Astrocyte (in vitro differentiated cells and primary cell): ENCODE results near the gene SPIRE1. TPM values are rescaled to one million over a fixed set of nuclear protein-coding genes. Genes with fewer than 3 reads are reported as not detected.

Experiments used
- DNase-seq: peaks from one replicate; pipeline ENCODE4 v3.0.0-alpha.2; 2010; ENCODE audit warnings: low read depth
- FAIRE-seq: peaks from 2 replicates; lab custom pipeline; 2011; peaks lifted over from hg19 to GRCh38; lab: Jason Lieb, UNC
- H2AFZ ChIP-seq: 2 replicates; pipeline ENCODE4 v1.6.0; 2012; ENCODE audit warnings: low read depth, low read length, inconsistent platforms
- H3K27ac ChIP-seq: 2 replicates; pipeline ENCODE4 v1.5.1; 2011; ENCODE audit warnings: low read depth, low read length, inconsistent platforms
- H3K27me3 ChIP-seq: 2 replicates; pipeline ENCODE4 v1.6.0; 2011; ENCODE audit warnings: low read length, inconsistent platforms; ENCODE audit not compliant: insufficient read depth
- H3K36me3 ChIP-seq: 2 replicates; pipeline ENCODE4 v1.5.1; 2011; ENCODE audit warnings: low read length, inconsistent platforms; ENCODE audit not compliant: insufficient read depth
- H3K4me1 ChIP-seq: 2 replicates; pipeline ENCODE4 v1.5.1; 2011; ENCODE audit warnings: low read length, inconsistent platforms; ENCODE audit not compliant: insufficient read depth
- H3K4me2 ChIP-seq: 2 replicates; pipeline ENCODE4 v1.6.0; 2012; ENCODE audit warnings: low read length, inconsistent platforms
- H3K4me3 ChIP-seq: 2 replicates; pipeline ENCODE4 v1.5.1; 2011; ENCODE audit warnings: low read depth, mild to moderate bottlenecking, low read length, inconsistent platforms; ENCODE audit not compliant: insufficient read depth
- H3K79me2 ChIP-seq: 2 replicates; pipeline ENCODE4 v1.6.0; 2012; ENCODE audit warnings: mild to moderate bottlenecking, low read length, inconsistent platforms; ENCODE audit not compliant: insufficient read depth
- H3K9ac ChIP-seq: 2 replicates; pipeline ENCODE4 v1.6.0; 2012; ENCODE audit warnings: mild to moderate bottlenecking, low read length, inconsistent platforms
- H3K9me3 ChIP-seq: 2 replicates; pipeline ENCODE4 v1.5.1; 2012; ENCODE audit warnings: low read depth, mild to moderate bottlenecking, low read length, inconsistent platforms; ENCODE audit not compliant: insufficient read depth
- H4K20me1 ChIP-seq: 2 replicates; pipeline ENCODE4 v1.6.0; 2012; ENCODE audit warnings: low read length, inconsistent platforms; ENCODE audit not compliant: insufficient read depth
- H3K27ac Mint-ChIP-seq: one replicate; pipeline ENCODE4 v1.8.0; 2021; ENCODE audit warnings: mild to moderate bottlenecking, mixed read lengths; ENCODE audit not compliant: unreplicated experiment
- H3K27me3 Mint-ChIP-seq: one replicate; pipeline ENCODE4 v1.8.0; 2021; ENCODE audit warnings: low read depth, mixed read lengths; ENCODE audit not compliant: unreplicated experiment
- H3K36me3 Mint-ChIP-seq: one replicate; pipeline ENCODE4 v1.8.0; 2021; ENCODE audit warnings: low read depth, mixed read lengths; ENCODE audit not compliant: unreplicated experiment
- H3K4me1 Mint-ChIP-seq: one replicate; pipeline ENCODE4 v1.8.0; 2021; ENCODE audit warnings: low read depth, mixed read lengths; ENCODE audit not compliant: unreplicated experiment
- H3K4me3 Mint-ChIP-seq: one replicate; pipeline ENCODE4 v1.8.0; 2021; ENCODE audit warnings: mild to moderate bottlenecking, moderate library complexity, mixed read lengths; ENCODE audit not compliant: unreplicated experiment
- H3K9me3 Mint-ChIP-seq: one replicate; pipeline ENCODE4 v1.8.0; 2021; ENCODE audit warnings: mild to moderate bottlenecking, mixed read lengths; ENCODE audit not compliant: unreplicated experiment
- EZH2 ChIP-seq: IDR thresholded peaks from 2 replicates; pipeline ENCODE4 v1.6.1; 2012; ENCODE audit warnings: mild to moderate bottlenecking, low read length, inconsistent platforms; ENCODE audit not compliant: insufficient read depth
- total RNA-seq: library from RNA; stranded (reverse); gene quantifications from 2 replicates; pipeline ENCODE4 v1.2.1, GENCODE V29; 2021
- TF ChIP-seq, protein P1 (sequence below): IDR thresholded peaks from 2 replicates; pipeline ENCODE4 v1.5.1; 2011; ENCODE audit warnings: low read depth, mild to moderate bottlenecking, inconsistent platforms, low read length, moderate library complexity; ENCODE audit not compliant: insufficient read depth

Gene SPIRE1
- total RNA-seq, 1 donor from 2014 or later, result 42.0 TPM

DNA sequence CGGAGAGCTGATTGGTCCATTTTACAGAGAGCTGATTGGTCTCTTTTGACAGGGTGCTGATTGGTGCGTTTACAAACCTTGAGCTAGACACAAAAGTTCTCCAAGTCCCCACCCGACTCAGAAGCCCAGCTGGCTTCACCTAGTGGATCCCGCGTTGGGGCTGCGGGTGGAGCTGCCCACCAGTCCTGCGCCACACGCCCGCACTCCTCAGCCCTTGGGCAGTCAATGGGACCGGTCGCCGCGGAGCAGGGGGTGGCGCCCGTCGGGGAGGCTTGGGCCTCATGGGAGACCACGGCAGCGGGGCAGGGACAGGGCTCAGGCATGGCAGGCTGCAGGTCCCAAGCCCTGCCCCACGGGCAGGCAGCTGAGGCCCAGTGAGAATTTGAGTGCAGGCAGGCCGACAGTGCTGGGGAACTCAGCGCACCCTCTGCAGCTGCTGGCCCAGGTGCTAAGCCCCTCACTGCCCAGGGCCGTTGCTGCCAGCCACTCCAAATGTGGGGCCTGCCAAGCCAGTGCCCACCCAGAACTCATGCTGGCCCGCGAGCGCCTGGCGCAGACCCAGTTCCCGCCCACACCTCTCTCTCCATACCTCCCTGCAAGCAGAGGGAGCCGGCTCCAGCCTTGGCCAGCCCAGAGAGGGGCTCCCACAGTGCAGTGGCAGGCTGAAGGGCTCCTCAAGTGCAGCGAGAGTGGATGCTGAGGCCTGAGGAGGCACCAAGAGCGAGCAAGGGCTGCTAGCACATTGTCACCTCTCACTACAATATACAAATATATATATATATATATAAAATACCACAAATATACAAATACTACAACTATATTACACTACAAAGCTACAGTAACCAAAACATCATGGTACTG, 100.7 kb downstream of the SPIRE1 start:
- Histone ChIP-seq H3K27ac (no peak overlapping the region), H3K4me3 (no peak overlapping the region), H4K20me1 (peaks cover 25% of the 10 kb centered on the region), H3K79me2 (peaks cover 53% of the 10 kb centered on the region), H2AFZ (no peak overlapping the region), H3K9me3 (peaks cover 3% of the 10 kb centered on the region), H3K36me3 (peaks cover 2% of the 10 kb centered on the region), H3K9ac (no peak overlapping the region), H3K27me3 (no peaks in the 10 kb centered on the region), H3K4me2 (no peak overlapping the region), H3K4me1 (peaks cover under 1% of the 10 kb centered on the region)
- peaks cover 32% of the 10 kb centered on the region for H3K36me3 Mint-ChIP-seq
- FAIRE-seq, result no peak
- TF ChIP-seq, protein P1, sequence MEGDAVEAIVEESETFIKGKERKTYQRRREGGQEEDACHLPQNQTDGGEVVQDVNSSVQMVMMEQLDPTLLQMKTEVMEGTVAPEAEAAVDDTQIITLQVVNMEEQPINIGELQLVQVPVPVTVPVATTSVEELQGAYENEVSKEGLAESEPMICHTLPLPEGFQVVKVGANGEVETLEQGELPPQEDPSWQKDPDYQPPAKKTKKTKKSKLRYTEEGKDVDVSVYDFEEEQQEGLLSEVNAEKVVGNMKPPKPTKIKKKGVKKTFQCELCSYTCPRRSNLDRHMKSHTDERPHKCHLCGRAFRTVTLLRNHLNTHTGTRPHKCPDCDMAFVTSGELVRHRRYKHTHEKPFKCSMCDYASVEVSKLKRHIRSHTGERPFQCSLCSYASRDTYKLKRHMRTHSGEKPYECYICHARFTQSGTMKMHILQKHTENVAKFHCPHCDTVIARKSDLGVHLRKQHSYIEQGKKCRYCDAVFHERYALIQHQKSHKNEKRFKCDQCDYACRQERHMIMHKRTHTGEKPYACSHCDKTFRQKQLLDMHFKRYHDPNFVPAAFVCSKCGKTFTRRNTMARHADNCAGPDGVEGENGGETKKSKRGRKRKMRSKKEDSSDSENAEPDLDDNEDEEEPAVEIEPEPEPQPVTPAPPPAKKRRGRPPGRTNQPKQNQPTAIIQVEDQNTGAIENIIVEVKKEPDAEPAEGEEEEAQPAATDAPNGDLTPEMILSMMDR, result no peak
- TF ChIP-seq EZH2, result no peak
- H3K4me1 Mint-ChIP-seq, result peaks cover 1% of the 10 kb centered on the region
- H3K4me3 Mint-ChIP-seq, result no peak overlapping the region
- DNase-seq, result no peak
- H3K9me3 Mint-ChIP-seq, result peaks cover 19% of the 10 kb centered on the region
- H3K27me3 Mint-ChIP-seq, result no peaks in the 10 kb centered on the region
- no peak overlapping the region for H3K27ac Mint-ChIP-seq

DNA sequence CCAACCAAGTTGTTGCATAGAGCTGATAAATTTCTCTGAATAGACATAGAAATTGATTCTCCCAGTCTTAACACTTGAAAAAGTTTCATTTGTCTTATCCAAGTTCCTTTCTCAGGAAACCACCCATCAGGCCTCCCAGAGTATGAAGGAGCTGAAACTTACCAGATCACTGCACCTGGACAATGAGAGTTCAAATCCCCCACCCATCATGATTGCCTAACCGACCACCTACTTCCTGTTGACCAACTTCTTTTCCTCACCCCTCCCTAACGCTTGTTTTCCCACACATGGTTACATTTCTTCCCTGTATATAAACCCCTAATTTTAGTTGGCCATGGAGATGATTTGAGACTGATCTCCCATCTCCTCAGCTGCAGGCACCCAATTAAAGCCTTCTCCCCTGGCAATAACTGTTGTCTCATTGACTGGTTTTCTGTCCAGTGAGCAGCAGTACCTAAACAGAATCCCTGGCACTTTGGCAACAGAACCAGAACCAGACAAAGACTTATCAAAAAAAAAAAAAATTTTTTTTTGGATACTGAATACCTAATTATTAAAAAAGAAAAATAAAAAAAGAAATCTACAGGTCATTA, 103.0 kb downstream of the SPIRE1 start:
- Histone ChIP-seq H3K27ac (no peak overlapping the region), H3K4me2 (no peak overlapping the region), H3K9ac (no peak overlapping the region), H3K9me3 (peaks cover 3% of the 10 kb centered on the region), H2AFZ (no peak overlapping the region), H3K4me3 (no peak overlapping the region), H3K4me1 (peaks cover 7% of the 10 kb centered on the region), H3K79me2 (peaks cover 49% of the 10 kb centered on the region), H3K27me3 (no peaks in the 10 kb centered on the region), H3K36me3 (peaks cover 2% of the 10 kb centered on the region), H4K20me1 (peaks cover 36% of the 10 kb centered on the region)
- H3K27me3 Mint-ChIP-seq, result no peaks in the 10 kb centered on the region
- H3K27ac Mint-ChIP-seq, result no peak overlapping the region
- DNase-seq (no peak), FAIRE-seq (no peak)
- H3K9me3 Mint-ChIP-seq, result peaks cover 19% of the 10 kb centered on the region
- no peak overlapping the region for H3K4me3 Mint-ChIP-seq
- TF ChIP-seq EZH2, result no peak
- TF ChIP-seq, protein P1, result no peak
- peaks cover 7% of the 10 kb centered on the region for H3K4me1 Mint-ChIP-seq
- peaks cover 27% of the 10 kb centered on the region for H3K36me3 Mint-ChIP-seq
